Hippocampal formation (tissue), 2 donors: ENCODE results near the gene TRMT11.

Experiments used
- DNase-seq, 2 donors: peaks; one replicate each; lab custom pipeline; 2025; lab: John Stamatoyannopoulos, UW

The TRMT11 gene

DNA sequence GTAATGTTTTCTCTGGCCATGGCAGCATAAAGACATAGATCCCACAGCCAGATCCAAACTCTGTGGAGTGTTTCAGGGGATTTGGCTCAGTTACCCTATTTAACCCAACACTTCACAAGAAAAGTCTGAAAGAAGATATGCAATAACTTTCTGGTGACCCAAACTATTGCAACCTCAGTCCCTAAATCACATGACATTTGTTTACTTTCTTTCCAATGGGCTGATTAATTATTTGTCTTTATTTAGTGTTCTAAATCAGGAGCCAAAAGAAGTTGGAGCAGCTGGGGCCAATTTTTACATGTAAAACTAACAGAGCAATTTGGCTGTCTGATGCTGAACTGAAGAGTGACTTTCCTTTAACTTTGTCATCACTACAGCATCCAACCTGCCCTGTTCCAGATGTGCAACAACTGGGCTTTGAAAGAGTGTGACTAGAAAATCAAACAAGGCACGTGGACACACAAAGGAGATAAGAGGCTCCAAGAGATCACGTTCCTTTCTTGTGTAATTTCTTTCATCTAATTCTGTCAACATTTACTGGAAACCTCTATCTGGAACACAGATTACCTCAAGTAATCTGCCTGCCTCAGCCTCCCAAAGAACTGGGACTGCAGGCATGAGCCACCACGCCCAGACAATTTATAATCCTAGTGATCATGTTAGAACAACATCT, 90.8 kb downstream of the TRMT11 start:
- no peak for DNase-seq

DNA sequence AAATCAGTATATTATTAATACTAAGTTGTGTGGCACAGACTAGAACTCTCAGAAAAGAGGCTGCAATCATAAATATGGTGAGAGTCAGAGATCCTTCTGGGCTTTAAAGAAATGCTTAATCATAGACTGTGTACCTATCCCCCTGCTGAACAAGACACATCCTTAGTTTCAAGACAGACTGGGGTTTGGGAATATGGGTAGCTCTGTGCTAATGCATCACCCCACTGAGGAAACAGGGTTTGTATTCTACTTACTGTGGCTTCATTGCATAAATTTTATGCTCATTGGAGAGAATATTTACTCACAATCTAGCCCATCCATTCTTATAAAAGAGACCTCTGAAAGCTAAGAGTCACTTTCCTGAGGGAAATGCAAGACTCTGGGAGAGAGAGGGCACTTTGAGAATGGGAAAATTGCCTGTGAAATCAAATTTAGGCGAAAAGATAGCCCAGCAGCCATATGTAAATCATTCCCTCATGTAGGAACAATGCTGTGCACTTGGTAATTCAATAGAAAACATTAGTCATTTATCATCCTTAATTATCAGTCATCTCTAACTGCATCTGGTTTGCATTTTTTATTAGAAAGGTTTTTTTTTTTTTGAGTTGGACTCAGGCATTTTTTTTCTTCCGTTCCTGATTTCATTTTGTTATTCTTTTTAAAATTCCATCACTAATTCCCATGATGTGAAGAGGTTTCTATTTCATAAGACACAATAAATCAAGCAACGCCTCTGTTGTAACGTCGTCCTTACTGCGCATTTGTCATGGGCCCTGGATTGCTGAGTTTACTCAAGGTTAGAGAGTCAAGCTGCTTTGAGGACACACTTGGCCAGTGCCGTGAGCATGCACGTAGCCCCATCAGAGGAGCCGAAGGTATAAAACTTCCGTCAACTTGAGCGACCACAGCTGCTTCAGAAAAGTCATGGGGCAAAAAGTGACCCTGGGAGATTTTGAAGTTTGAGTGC, 91.8 kb downstream of the TRMT11 start:
- DNase-seq: no peak

DNA sequence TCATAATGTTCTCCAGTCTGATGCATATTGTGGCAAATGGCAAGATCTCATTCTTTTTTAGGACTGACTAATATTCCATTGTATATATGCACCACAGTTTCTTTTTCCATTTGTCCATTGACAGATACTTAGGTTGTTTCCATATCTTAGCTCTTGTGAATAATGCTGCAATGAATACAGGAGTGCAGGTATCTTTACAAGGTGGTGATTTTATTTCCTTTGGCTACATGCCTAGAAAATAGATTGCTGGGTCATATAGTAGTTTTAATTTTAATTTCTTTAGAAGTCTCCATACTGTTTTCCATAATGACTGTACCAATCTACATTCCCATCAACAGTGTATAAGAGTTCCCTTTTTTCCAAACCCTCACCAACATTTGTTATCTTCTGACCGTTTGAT, 97.5 kb downstream of the TRMT11 start:
- DNase-seq: no peak

DNA sequence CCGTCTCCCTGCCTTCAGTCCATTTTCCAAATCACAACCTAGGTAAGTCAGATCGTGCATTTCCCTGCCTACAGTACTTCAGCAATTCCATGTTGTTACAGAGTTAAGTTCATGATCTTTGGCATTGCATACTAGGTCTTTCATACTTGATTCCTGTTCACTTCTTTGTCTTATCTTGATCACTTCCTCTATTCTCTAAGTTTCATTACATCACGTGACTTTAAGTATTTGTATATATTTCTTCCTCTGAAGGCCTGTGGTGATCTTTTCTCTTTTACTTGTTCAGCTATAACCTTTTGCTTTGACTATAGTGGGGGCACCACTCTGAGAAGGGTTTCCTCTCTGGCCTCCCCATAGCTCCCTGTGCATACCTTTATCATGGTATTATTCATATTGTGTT, 100.2 kb downstream of the TRMT11 start:
- DNase-seq: no peak
